Measurements from ENCODE around the gene HOXC6.

Gene HOXC6

GRCh38 chr12:54042970-54043853 lies 15.0 kb downstream of the HOXC6 start:
- no peak for DNase-seq (ENCODE audit: low read depth)

GRCh38 chr12:54044425-54045103 lies 16.3 kb downstream of the HOXC6 start:
- DNase-seq (ENCODE audit: low read depth), result no peak

DNA sequence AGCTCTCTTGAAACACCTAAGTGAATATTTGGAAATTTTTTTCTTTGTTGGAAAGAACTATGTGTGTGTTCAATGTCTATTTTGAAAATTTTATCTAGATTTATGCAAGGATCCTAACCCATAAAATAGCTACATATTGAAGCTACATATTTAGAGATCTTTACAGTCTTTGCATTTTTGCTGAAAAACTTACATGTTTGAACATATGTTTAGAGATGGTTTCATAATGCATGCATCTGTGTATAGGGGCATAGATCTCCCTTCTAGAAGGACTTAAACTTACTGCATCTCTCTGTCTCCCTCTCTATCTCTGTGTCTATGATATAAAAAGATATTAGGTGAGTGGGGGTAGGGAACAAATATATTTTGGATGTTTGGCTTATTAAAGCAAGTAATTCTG lies 17.2 kb downstream of the HOXC6 start:
- DNase-seq (ENCODE audit: low read depth), result no peak

DNA sequence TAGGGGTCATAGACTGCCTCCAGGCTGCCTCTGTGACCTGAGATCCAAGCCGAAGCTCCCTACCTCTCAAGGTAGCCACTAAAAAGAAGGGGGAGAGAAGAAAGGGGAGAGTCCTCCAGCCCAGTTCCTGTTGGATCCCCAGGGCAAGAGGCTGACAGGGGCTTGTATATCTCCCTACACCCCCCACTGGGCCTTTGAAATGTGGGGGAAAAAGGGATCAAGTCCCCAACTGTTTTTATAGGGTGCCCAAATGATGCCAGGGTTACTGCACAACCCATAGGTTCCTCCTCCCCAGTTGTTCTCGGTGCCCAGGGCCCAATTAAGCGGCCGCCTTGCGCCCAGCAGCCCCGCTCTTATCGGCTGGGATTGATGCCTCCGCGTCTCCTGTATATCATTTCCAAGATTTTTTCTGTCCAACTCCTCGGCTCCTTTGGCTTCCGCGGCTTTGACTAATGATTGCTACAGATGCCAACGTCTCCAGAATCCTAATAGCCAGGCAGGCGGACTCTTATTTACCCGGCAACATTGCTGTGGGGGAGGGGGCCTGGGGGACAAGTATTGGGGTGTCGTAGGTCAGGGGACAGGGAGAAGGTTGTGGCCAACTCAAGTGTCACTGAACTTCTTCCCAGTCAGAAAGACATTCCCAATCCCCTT lies 17.8 kb downstream of the HOXC6 start:
- DNase-seq (ENCODE audit: low read depth), result no peak

GRCh38 chr12:54046809-54047159 lies 18.5 kb downstream of the HOXC6 start:
- DNase-seq (ENCODE audit: low read depth), result no peak

- DNase-seq (ENCODE audit: low read depth), result no peak
Observed at GRCh38 chr12:54047160-54047963, 19.1 kb downstream of the HOXC6 start.

DNA sequence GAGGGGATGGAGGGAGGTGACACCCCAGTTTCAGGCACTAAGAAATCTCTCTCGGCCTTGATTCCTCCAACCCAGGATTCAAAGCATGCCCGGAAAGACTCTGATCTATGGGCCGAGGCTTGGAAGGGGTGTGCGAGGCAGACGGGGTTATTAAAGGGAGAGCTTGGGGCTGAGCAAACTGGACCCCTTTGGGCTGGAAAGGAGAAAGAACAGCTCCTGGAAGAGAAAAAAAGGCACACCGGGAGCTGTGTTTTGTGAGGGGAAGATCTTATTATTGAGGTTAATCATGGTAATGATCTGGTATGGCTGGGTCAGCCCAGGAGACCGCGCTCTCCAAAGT lies 19.7 kb downstream of the HOXC6 start:
- DNase-seq (ENCODE audit: low read depth), result no peak

DNA sequence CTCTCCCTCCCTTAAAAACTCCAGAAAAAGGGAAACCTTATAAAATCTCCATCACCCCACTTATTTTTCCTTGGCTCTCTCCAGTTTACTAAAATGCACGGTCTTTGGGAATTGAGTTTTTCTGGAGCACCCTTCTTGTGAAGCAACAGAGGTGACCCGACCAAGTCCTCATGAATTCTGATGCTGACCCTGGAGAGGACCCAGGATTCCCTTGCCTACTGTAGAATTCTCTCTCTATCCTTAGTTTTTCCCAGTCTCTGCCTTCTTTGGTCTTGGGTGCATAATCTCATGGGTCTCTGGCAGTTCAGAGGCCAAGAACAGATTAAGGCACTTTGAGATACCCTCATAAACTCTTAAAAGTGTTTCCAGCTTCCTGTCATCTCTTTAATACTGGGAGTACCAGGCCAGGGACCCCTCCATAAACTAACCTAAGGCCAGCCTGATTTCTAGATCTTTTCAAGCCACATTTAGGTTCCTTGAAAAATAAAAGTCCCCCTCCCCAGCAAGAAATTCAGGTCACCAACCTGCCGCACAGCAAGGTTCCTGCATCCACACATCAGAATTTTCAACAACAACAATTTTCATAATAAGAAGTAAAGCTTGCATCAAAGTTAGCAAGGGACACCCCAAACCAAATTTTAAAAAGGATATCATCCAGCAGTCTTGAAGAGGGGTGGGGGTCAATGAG lies 20.3 kb downstream of the HOXC6 start:
- DNase-seq (ENCODE audit: low read depth), result no peak

DNA sequence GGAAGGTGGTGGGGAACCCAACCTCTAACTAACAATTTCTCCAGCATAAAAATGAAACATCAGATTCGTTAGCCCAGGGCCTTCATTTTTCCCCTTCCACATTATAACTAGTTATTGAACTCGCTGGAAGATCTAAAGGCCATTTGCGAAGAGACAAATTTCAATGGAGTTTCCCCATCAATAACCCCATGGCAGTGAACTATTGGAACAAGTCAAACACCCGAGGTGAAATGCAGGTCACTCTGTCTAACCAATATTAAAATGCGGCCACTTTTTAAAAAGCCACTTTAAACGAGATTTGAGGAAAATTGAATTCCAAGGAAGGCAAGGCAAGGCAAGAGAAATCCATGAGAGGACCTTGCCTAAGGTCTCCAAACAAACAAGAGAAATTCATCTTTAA lies 20.9 kb downstream of the HOXC6 start:
- DNase-seq (ENCODE audit: low read depth), result no peak

- DNase-seq (ENCODE audit: low read depth), result no peak
Observed at GRCh38 chr12:54050482-54050810, 22.2 kb downstream of the HOXC6 start.

GRCh38 chr12:54051026-54051842 lies 23.0 kb downstream of the HOXC6 start:
- DNase-seq (ENCODE audit: low read depth), result no peak

DNA sequence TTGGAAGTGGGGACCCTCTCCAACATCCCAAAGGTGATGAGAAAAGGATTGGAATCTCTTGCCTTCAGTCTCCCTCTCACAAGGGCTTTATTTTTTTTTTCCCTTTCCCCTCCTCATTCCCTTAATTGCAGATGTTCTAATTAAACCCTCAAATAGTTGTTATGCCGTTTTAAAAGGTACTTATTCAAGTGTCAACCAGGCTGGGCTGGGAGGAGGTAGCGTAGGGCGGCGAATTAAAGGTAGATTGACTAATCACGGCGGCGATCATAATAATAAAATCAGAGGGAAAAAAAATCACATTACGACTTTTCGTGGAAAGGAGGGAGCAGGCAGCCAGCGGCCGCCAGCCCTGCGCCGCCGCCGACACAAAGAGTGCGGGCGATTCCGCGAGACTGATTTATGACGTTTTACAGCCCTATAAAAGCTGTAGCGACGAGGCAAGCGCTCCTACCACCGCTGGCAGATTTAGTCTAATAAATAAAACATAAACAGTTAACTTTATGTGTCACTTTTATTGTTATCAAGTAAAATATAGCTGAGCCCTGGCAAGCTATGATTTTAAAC lies 23.7 kb downstream of the HOXC6 start:
- no peak for DNase-seq (ENCODE audit: low read depth)

GRCh38 chr12:54052438-54053002 lies 24.3 kb downstream of the HOXC6 start:
- DNase-seq (ENCODE audit: low read depth), result no peak

GRCh38 chr12:54053003-54053750 lies 24.9 kb downstream of the HOXC6 start:
- no peak for DNase-seq (ENCODE audit: low read depth)

DNA sequence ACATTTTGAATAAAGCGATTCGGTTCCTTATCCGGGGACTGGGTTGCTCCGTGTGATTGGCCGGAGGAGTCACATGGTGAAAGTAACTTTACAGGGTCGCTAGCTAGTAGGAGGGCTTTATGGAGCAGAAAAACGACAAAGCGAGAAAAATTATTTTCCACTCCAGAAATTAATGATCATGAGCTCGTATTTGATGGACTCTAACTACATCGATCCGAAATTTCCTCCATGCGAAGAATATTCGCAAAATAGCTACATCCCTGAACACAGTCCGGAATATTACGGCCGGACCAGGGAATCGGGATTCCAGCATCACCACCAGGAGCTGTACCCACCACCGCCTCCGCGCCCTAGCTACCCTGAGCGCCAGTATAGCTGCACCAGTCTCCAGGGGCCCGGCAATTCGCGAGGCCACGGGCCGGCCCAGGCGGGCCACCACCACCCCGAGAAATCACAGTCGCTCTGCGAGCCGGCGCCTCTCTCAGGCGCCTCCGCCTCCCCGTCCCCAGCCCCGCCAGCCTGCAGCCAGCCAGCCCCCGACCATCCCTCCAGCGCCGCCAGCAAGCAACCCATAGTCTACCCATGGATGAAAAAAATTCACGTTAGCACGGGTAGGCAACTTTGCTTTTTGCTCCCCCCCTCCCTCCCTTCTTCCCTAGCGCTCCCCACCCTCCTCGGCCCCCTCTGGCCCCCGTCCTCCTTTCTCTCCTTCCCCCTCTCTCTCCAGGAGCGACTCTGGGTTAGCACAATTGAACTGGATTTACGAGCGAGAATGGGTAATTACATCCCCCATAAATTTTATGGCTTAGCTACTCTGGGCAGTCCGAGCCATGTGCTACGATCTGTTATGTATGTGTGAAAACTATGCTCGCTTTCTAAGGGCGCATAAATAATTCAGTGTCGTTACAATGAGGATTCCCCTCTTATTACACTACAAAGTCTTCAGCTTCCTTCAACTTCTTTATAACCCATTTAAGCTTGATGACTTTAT lies 25.8 kb downstream of the HOXC6 start, which contains the start of gene HOXC4:
TSS of gene HOXC4 (plus strand) at position 85 of the 991 bp plus-strand sequence. CDS start at position 173, 88 bp downstream.
- no peak for DNase-seq (ENCODE audit: low read depth)

DNA sequence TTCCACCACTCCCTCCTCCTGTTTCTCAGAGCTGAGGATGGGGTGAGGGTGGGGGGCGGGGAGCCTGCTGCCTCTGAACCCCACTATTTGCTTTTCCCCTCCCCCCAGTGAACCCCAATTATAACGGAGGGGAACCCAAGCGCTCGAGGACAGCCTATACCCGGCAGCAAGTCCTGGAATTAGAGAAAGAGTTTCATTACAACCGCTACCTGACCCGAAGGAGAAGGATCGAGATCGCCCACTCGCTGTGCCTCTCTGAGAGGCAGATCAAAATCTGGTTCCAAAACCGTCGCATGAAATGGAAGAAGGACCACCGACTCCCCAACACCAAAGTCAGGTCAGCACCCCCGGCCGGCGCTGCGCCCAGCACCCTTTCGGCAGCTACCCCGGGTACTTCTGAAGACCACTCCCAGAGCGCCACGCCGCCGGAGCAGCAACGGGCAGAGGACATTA lies 26.5 kb downstream of the HOXC6 start:
- DNase-seq (ENCODE audit: low read depth), result no peak

- no peak for DNase-seq (ENCODE audit: low read depth)
Observed at GRCh38 chr12:54055552-54055951, 27.3 kb downstream of the HOXC6 start.

GRCh38 chr12:54056110-54056509 lies 27.9 kb downstream of the HOXC6 start:
- no peak for DNase-seq (ENCODE audit: low read depth)

All from HS-5 (cell line).